Measurements from ENCODE around the gene BPIFB4.

BPIFB4 gene

GRCh38 chr20:33071198-33071597, 8.2 kb upstream of the BPIFB4 start:
- peaks cover under 1% of the 10 kb centered on the region; the same call in 1 of the 2 replicates for H3K4me1 ChIP-seq (ENCODE audit: control insufficient read depth, insufficient read depth, low read length)
- no peaks in the 10 kb centered on the region for H3K9me3 ChIP-seq (ENCODE audit: control insufficient read depth, insufficient read depth, low read depth, low read length)
- no peak overlapping the region for H3K27ac ChIP-seq (ENCODE audit: low read depth, low read length)
- no peaks in the 10 kb centered on the region for H3K27me3 ChIP-seq (ENCODE audit: control insufficient read depth, insufficient read depth, low read length)
- H3K9ac ChIP-seq (ENCODE audit: low read length): no peak overlapping the region
- no peaks in the 10 kb centered on the region for H3K36me3 ChIP-seq (ENCODE audit: control insufficient read depth, insufficient read depth, low read length)
- no peak overlapping the region for H3K4me3 ChIP-seq (ENCODE audit: low read depth, low read length)

- Histone ChIP-seq H3K9ac (ENCODE audit: low read length) (no peak overlapping the region), H3K4me1 (ENCODE audit: control insufficient read depth, insufficient read depth, low read length) (peaks cover 3% of the 10 kb centered on the region; the same call in 1 of the 2 replicates), H3K27ac (ENCODE audit: low read depth, low read length) (no peak overlapping the region), H3K9me3 (ENCODE audit: control insufficient read depth, insufficient read depth, low read depth, low read length) (no peaks in the 10 kb centered on the region), H3K27me3 (ENCODE audit: control insufficient read depth, insufficient read depth, low read length) (no peaks in the 10 kb centered on the region), H3K4me3 (ENCODE audit: low read depth, low read length) (no peak overlapping the region), H3K36me3 (ENCODE audit: control insufficient read depth, insufficient read depth, low read length) (no peaks in the 10 kb centered on the region)
Measured at GRCh38 chr20:33072362-33072761, 7.1 kb upstream of the BPIFB4 start.

- H3K9ac ChIP-seq (ENCODE audit: low read length): no peak overlapping the region
- H3K9me3 ChIP-seq (ENCODE audit: control insufficient read depth, insufficient read depth, low read depth, low read length): no peaks in the 10 kb centered on the region
- H3K27me3 ChIP-seq (ENCODE audit: control insufficient read depth, insufficient read depth, low read length): no peaks in the 10 kb centered on the region
- H3K27ac ChIP-seq (ENCODE audit: low read depth, low read length): no peak overlapping the region
- H3K4me3 ChIP-seq (ENCODE audit: low read depth, low read length): no peak overlapping the region
- H3K36me3 ChIP-seq (ENCODE audit: control insufficient read depth, insufficient read depth, low read length): no peaks in the 10 kb centered on the region
- H3K4me1 ChIP-seq (ENCODE audit: control insufficient read depth, insufficient read depth, low read length): peaks cover 3% of the 10 kb centered on the region; the same call in 1 of the 2 replicates
Measured at GRCh38 chr20:33072813-33073212, 6.6 kb upstream of the BPIFB4 start.

GRCh38 chr20:33074675-33075074, 4.8 kb upstream of the BPIFB4 start:
- Histone ChIP-seq H3K9ac (ENCODE audit: low read length) (no peak overlapping the region), H3K27me3 (ENCODE audit: control insufficient read depth, insufficient read depth, low read length) (no peaks in the 10 kb centered on the region)

GRCh38 chr20:33075281-33075680, 4.2 kb upstream of the BPIFB4 start:
- no peaks in the 10 kb centered on the region for H3K27me3 ChIP-seq (ENCODE audit: control insufficient read depth, insufficient read depth, low read length)
- no peak overlapping the region for H3K4me3 ChIP-seq (ENCODE audit: low read depth, low read length)
- no peaks in the 10 kb centered on the region for H3K9me3 ChIP-seq (ENCODE audit: control insufficient read depth, insufficient read depth, low read depth, low read length)
- peaks cover 3% of the 10 kb centered on the region; the same call in 1 of the 2 replicates for H3K4me1 ChIP-seq (ENCODE audit: control insufficient read depth, insufficient read depth, low read length)
- no peaks in the 10 kb centered on the region for H3K36me3 ChIP-seq (ENCODE audit: control insufficient read depth, insufficient read depth, low read length)
- no peak overlapping the region for H3K9ac ChIP-seq (ENCODE audit: low read length)
- H3K27ac ChIP-seq (ENCODE audit: low read depth, low read length): no peak overlapping the region

More at GRCh38 chr20:33074675-33075074, 4.8 kb upstream of the BPIFB4 start:
- Histone ChIP-seq H3K4me3 (ENCODE audit: low read depth, low read length) (no peak overlapping the region), H3K27ac (ENCODE audit: low read depth, low read length) (no peak overlapping the region), H3K4me1 (ENCODE audit: control insufficient read depth, insufficient read depth, low read length) (peaks cover 3% of the 10 kb centered on the region; the same call in 1 of the 2 replicates), H3K9me3 (ENCODE audit: control insufficient read depth, insufficient read depth, low read depth, low read length) (no peaks in the 10 kb centered on the region), H3K36me3 (ENCODE audit: control insufficient read depth, insufficient read depth, low read length) (no peaks in the 10 kb centered on the region)

- Histone ChIP-seq H3K4me1 (ENCODE audit: control insufficient read depth, insufficient read depth, low read length) (peaks cover 3% of the 10 kb centered on the region; the same call in 1 of the 2 replicates), H3K27ac (ENCODE audit: low read depth, low read length) (no peak overlapping the region)
Measured at GRCh38 chr20:33076662-33077372, 2.6 kb upstream of the BPIFB4 start.

GRCh38 chr20:33081411-33082154, 2.1 kb downstream of the BPIFB4 start:
- no peak overlapping the region for H3K27ac ChIP-seq (ENCODE audit: low read depth, low read length)
- H3K36me3 ChIP-seq (ENCODE audit: control insufficient read depth, insufficient read depth, low read length): no peaks in the 10 kb centered on the region
- no peaks in the 10 kb centered on the region for H3K27me3 ChIP-seq (ENCODE audit: control insufficient read depth, insufficient read depth, low read length)
- H3K4me3 ChIP-seq (ENCODE audit: low read depth, low read length): no peak overlapping the region
- no peak overlapping the region for H3K9ac ChIP-seq (ENCODE audit: low read length)
- H3K4me1 ChIP-seq (ENCODE audit: control insufficient read depth, insufficient read depth, low read length): no peaks in the 10 kb centered on the region; the same call in 1 of the 2 replicates
- H3K9me3 ChIP-seq (ENCODE audit: control insufficient read depth, insufficient read depth, low read depth, low read length): no peaks in the 10 kb centered on the region

More at GRCh38 chr20:33076662-33077372, 2.6 kb upstream of the BPIFB4 start:
- Histone ChIP-seq H3K4me3 (ENCODE audit: low read depth, low read length) (no peak overlapping the region), H3K36me3 (ENCODE audit: control insufficient read depth, insufficient read depth, low read length) (no peaks in the 10 kb centered on the region), H3K9me3 (ENCODE audit: control insufficient read depth, insufficient read depth, low read depth, low read length) (no peaks in the 10 kb centered on the region), H3K27me3 (ENCODE audit: control insufficient read depth, insufficient read depth, low read length) (no peaks in the 10 kb centered on the region), H3K9ac (ENCODE audit: low read length) (no peak overlapping the region)

- no peaks in the 10 kb centered on the region for H3K4me1 ChIP-seq (ENCODE audit: control insufficient read depth, insufficient read depth, low read length)
- no peak overlapping the region for H3K27ac ChIP-seq (ENCODE audit: low read depth, low read length)
- no peaks in the 10 kb centered on the region for H3K36me3 ChIP-seq (ENCODE audit: control insufficient read depth, insufficient read depth, low read length)
- H3K27me3 ChIP-seq (ENCODE audit: control insufficient read depth, insufficient read depth, low read length): no peaks in the 10 kb centered on the region
- H3K9ac ChIP-seq (ENCODE audit: low read length): no peak overlapping the region
- H3K4me3 ChIP-seq (ENCODE audit: low read depth, low read length): no peak overlapping the region
- H3K9me3 ChIP-seq (ENCODE audit: control insufficient read depth, insufficient read depth, low read depth, low read length): no peaks in the 10 kb centered on the region
Measured at GRCh38 chr20:33082546-33082945, 3.1 kb downstream of the BPIFB4 start.

GRCh38 chr20:33083544-33084340, 4.3 kb downstream of the BPIFB4 start:
- no peaks in the 10 kb centered on the region for H3K27me3 ChIP-seq (ENCODE audit: control insufficient read depth, insufficient read depth, low read length)
- H3K4me1 ChIP-seq (ENCODE audit: control insufficient read depth, insufficient read depth, low read length): no peaks in the 10 kb centered on the region
- H3K9ac ChIP-seq (ENCODE audit: low read length): no peak overlapping the region
- no peaks in the 10 kb centered on the region for H3K36me3 ChIP-seq (ENCODE audit: control insufficient read depth, insufficient read depth, low read length)
- no peak overlapping the region for H3K4me3 ChIP-seq (ENCODE audit: low read depth, low read length)
- H3K27ac ChIP-seq (ENCODE audit: low read depth, low read length): no peak overlapping the region
- no peaks in the 10 kb centered on the region for H3K9me3 ChIP-seq (ENCODE audit: control insufficient read depth, insufficient read depth, low read depth, low read length)

- Histone ChIP-seq H3K27ac (ENCODE audit: low read depth, low read length) (no peak overlapping the region), H3K27me3 (ENCODE audit: control insufficient read depth, insufficient read depth, low read length) (no peaks in the 10 kb centered on the region), H3K36me3 (ENCODE audit: control insufficient read depth, insufficient read depth, low read length) (no peaks in the 10 kb centered on the region), H3K9ac (ENCODE audit: low read length) (no peak overlapping the region), H3K4me1 (ENCODE audit: control insufficient read depth, insufficient read depth, low read length) (no peaks in the 10 kb centered on the region), H3K4me3 (ENCODE audit: low read depth, low read length) (no peak overlapping the region), H3K9me3 (ENCODE audit: control insufficient read depth, insufficient read depth, low read depth, low read length) (no peaks in the 10 kb centered on the region)
Measured at GRCh38 chr20:33084722-33085121, 5.3 kb downstream of the BPIFB4 start.
